Measurements from ENCODE around the gene CPN2.

DNA sequence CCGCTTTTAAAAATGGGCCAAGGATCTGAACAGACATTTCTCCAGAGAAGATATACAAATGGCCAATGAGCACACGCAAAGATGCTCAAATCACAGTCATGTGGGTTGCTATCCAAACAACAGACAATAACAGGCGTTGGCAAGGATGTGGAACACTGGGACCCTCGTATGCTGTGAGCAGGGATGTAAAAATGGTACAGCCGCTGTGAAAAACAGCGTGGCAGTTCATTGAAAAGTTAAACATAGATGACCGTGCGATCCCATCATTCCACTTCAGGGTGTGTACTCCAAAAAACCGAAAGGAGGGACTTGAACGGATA, 25.1 kb upstream of the CPN2 start:
- TF ChIP-seq, protein P1, sequence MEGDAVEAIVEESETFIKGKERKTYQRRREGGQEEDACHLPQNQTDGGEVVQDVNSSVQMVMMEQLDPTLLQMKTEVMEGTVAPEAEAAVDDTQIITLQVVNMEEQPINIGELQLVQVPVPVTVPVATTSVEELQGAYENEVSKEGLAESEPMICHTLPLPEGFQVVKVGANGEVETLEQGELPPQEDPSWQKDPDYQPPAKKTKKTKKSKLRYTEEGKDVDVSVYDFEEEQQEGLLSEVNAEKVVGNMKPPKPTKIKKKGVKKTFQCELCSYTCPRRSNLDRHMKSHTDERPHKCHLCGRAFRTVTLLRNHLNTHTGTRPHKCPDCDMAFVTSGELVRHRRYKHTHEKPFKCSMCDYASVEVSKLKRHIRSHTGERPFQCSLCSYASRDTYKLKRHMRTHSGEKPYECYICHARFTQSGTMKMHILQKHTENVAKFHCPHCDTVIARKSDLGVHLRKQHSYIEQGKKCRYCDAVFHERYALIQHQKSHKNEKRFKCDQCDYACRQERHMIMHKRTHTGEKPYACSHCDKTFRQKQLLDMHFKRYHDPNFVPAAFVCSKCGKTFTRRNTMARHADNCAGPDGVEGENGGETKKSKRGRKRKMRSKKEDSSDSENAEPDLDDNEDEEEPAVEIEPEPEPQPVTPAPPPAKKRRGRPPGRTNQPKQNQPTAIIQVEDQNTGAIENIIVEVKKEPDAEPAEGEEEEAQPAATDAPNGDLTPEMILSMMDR (IDR thresholded peaks at IDR 0.05), result no peak
- TF ChIP-seq SIN3A (IDR thresholded peaks at IDR 0.05; ENCODE audit: borderline replicate concordance, insufficient read depth, low read depth, low read length) (no peak), POLR2AphosphoS5 (IDR thresholded peaks at IDR 0.05; ENCODE audit: low read depth, low read length) (no peak), TCF7L2 (IDR thresholded peaks at IDR 0.05; ENCODE audit: low read depth, low read length) (no peak)
- TF ChIP-seq, protein P2, sequence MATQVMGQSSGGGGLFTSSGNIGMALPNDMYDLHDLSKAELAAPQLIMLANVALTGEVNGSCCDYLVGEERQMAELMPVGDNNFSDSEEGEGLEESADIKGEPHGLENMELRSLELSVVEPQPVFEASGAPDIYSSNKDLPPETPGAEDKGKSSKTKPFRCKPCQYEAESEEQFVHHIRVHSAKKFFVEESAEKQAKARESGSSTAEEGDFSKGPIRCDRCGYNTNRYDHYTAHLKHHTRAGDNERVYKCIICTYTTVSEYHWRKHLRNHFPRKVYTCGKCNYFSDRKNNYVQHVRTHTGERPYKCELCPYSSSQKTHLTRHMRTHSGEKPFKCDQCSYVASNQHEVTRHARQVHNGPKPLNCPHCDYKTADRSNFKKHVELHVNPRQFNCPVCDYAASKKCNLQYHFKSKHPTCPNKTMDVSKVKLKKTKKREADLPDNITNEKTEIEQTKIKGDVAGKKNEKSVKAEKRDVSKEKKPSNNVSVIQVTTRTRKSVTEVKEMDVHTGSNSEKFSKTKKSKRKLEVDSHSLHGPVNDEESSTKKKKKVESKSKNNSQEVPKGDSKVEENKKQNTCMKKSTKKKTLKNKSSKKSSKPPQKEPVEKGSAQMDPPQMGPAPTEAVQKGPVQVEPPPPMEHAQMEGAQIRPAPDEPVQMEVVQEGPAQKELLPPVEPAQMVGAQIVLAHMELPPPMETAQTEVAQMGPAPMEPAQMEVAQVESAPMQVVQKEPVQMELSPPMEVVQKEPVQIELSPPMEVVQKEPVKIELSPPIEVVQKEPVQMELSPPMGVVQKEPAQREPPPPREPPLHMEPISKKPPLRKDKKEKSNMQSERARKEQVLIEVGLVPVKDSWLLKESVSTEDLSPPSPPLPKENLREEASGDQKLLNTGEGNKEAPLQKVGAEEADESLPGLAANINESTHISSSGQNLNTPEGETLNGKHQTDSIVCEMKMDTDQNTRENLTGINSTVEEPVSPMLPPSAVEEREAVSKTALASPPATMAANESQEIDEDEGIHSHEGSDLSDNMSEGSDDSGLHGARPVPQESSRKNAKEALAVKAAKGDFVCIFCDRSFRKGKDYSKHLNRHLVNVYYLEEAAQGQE (IDR thresholded peaks at IDR 0.05; ENCODE audit: insufficient read depth in 1 of 2, low read depth in 2 of 2, low read length in 1 of 2), result no peak

Data from Panc1 (cell line).